T-helper 2 cell treated with Interferon-gamma antibody and Interleukin-4, amounts not matched to agents 5 μg/mL and 100 μg/mL, for 36 hours (primary cell): ENCODE results near the gene NCOA3.

Experiments
- DNase-seq: peaks from one replicate; pipeline ENCODE4 v3.0.0; 2021; ENCODE audit warnings: low spot score
- H3K27ac Mint-ChIP-seq: one replicate; pipeline ENCODE4 v1.8.0; 2021; ENCODE audit warnings: mild to moderate bottlenecking, mixed read lengths
- H3K27me3 Mint-ChIP-seq: one replicate; pipeline ENCODE4 v1.8.0; 2021; ENCODE audit warnings: low read depth, mixed read lengths
- H3K36me3 Mint-ChIP-seq: one replicate; pipeline ENCODE4 v1.8.0; 2021; ENCODE audit warnings: low read depth, mixed read lengths
- H3K4me1 Mint-ChIP-seq: one replicate; pipeline ENCODE4 v1.8.0; 2021; ENCODE audit warnings: low read depth, mixed read lengths
- H3K4me3 Mint-ChIP-seq: one replicate; pipeline ENCODE4 v1.8.0; 2022; ENCODE audit warnings: mild to moderate bottlenecking, moderate library complexity, mixed read lengths
- H3K9me3 Mint-ChIP-seq: one replicate; pipeline ENCODE4 v1.8.0; 2021; ENCODE audit warnings: mixed read lengths

Gene NCOA3

DNA sequence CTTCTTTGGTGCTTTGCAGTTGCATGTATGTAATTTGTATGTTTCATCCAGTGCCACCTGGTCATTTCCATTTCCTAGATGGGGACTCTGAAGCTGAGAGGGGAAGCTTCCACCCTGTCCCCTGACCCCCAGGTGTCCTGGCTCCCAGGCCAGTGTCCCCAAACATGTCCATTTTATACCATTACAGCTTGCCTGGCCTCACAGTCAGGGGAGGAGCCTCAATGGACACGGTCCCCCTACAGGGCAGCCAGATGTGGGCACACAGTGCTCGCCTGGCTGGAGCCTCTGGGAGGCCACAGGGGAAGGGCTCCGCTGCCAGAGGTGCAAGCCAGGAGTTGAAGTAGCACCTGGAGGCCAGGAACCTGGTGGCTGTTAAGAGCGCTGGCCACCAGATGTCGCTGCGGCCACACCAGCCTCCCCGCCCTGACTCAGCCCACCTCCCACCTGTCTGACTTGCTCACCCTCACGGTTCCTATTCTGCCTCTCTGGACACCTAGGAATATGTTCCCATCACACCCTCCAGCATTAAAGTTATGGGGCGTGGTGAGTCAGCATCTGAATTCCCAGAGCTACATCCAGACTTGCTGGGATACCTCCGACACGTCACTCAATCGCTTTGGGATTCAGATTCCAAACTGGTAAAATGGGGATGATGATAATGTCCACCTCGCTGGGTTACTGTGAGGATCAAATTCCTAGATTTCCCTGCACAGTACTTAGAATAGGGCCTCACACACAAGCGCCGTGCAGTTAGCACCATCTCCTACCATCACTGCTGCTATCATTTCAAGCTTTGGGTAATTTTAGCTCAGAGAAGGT lies 176.2 kb downstream of the NCOA3 start:
- Mint-ChIP-seq H3K27me3 (no peaks in the 10 kb centered on the region), H3K36me3 (no peaks in the 10 kb centered on the region), H3K27ac (no peak overlapping the region), H3K9me3 (no peaks in the 10 kb centered on the region), H3K4me3 (no peak overlapping the region), H3K4me1 (no peaks in the 10 kb centered on the region)
- DNase-seq = peak; percentile 43

DNA sequence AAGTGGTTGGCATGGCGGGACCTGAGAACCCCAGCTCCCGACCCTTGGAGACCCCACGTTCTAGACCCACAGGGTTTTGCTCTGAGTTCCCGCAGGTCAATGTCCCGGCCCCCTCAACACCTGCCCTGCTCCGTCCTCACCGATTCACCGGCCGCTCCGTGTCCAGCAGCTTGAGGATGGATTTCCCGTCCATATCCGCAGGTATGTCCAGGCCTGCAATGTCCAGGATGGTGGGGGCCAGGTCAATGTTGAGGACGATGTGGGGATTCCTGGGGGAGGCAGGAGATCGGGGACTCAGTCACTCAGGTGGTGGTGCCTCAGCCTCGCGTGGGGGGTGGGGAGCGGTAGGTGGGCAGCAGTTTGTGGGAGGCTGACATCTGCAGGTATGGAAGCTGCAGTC lies 176.8 kb downstream of the NCOA3 start:
- no peak for DNase-seq
- H3K9me3 Mint-ChIP-seq = no peaks in the 10 kb centered on the region
- H3K27ac Mint-ChIP-seq = no peak overlapping the region
- no peak overlapping the region for H3K4me3 Mint-ChIP-seq
- no peaks in the 10 kb centered on the region for H3K36me3 Mint-ChIP-seq
- H3K4me1 Mint-ChIP-seq = no peaks in the 10 kb centered on the region
- H3K27me3 Mint-ChIP-seq = no peaks in the 10 kb centered on the region

DNA sequence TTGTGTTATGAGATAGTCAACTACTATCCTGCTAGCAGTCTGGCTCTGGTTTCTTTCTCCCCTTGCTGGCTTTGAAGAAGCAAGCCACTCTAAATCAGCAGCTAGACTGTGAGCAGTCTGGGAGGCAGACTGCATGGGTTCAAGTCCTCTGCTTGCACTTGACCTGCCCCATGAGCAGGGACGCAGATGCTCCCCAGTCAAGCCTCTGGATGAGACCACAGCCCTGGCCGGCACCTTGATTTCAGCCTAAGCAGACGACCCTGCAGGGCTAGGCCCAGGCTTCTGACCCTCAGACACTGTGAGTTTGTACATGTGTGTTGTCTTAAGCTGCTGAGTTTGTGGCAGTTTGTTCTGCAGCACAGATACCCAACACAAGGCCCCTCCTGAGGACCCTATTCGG lies 177.8 kb downstream of the NCOA3 start:
- Mint-ChIP-seq H3K4me3 (no peak overlapping the region), H3K36me3 (no peaks in the 10 kb centered on the region), H3K27ac (no peak overlapping the region), H3K4me1 (no peaks in the 10 kb centered on the region), H3K27me3 (no peaks in the 10 kb centered on the region), H3K9me3 (no peaks in the 10 kb centered on the region)
- DNase-seq = no peak

DNA sequence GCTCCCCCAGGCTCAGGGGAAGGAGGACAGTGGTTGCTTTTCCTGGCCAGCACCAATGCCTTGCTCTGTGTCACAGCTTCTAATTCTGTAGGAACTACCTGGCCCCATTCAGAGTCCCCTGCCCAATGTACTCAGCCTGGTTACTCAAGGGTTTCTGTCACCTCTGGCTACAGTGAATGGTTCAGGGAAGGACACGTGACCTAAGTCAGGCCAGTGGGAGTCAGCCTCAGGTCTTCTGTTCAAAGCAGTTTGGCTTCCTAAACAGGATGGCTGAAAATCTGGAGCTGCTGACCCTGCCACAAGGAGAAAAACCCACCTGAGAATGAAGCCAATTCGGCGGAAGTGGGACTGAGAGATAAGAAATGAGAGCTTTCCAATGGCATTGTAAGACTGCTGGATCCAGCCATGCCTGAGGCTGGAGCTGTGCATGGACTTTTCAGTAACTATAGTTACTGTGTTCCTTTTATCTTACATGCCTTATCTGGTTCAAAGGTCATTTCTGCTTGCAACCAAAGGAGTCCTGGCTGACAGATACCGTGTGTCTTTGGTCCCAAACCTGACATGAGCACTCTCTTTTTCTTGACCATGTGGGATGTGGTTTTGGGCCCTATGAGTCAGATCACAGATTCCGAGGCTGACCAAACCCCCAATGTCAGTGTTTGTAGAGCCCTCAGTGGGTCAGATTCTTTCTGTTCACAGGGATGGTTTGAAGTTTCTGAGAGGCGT lies 179.3 kb downstream of the NCOA3 start:
- DNase-seq = no peak
- no peaks in the 10 kb centered on the region for H3K36me3 Mint-ChIP-seq
- no peaks in the 10 kb centered on the region for H3K4me1 Mint-ChIP-seq
- H3K27ac Mint-ChIP-seq = no peak overlapping the region
- H3K4me3 Mint-ChIP-seq = no peak overlapping the region
- H3K9me3 Mint-ChIP-seq = no peaks in the 10 kb centered on the region
- no peaks in the 10 kb centered on the region for H3K27me3 Mint-ChIP-seq

DNA sequence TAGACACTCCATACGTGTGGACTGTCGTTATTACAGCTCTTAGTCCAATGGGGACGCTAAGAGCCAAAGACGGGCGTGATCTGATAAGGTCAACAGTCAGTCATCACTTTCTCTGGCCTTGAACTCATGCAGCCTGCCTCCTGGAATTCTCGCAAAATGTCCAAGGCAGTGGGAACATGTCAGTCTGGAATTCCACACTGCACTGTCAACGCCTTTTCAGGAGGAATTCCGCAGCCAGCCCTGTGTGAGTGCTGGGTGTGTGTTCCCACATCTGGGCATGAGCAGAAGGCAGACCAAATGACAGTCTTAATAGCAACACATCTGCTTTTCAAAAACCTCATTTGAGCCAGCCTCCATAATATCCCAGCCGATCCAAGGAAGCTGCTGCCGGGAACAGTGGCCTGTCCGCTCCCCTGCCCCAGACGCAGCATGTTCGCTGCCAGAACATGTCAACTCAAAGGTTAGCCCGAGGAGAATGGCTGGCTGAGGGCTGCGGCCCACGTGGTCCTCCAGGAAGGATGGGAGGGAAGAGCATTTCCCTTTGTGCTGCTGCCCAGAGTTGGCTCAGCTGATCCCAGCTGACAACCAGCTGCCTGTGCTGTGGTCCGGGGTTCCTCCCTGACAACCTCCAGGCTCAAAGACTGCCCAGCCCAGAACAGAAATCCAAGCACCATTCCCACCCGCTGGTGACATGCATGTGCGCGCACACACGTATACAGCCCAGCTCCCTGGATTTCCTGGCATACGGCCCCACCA lies 180.5 kb downstream of the NCOA3 start:
- Mint-ChIP-seq H3K27me3 (no peaks in the 10 kb centered on the region), H3K4me3 (no peak overlapping the region), H3K9me3 (no peaks in the 10 kb centered on the region), H3K36me3 (no peaks in the 10 kb centered on the region), H3K4me1 (no peaks in the 10 kb centered on the region), H3K27ac (no peak overlapping the region)
- DNase-seq = no peak

DNA sequence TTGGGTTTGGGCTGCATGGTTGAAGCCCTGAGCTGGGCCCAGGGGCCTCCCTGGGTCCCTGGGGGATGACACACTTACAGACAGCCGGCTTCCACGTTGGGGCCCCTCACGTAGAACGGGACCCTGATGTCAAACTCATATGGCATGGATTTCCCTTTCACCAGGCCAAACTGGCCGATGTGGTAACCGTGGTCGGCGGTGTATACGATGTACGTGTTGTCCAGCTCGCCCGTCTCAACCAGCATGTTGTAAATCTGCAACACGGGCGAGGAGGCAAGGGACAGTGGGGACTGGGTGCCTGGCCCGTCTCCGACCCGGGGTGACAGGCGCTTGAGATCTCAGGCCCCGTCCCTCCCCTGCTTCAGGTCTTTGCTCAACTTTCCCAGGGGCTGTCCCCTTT lies 181.2 kb downstream of the NCOA3 start:
- no peak overlapping the region for H3K4me3 Mint-ChIP-seq
- no peaks in the 10 kb centered on the region for H3K27me3 Mint-ChIP-seq
- no peaks in the 10 kb centered on the region for H3K9me3 Mint-ChIP-seq
- no peaks in the 10 kb centered on the region for H3K4me1 Mint-ChIP-seq
- DNase-seq = no peak
- no peak overlapping the region for H3K27ac Mint-ChIP-seq
- no peaks in the 10 kb centered on the region for H3K36me3 Mint-ChIP-seq

DNA sequence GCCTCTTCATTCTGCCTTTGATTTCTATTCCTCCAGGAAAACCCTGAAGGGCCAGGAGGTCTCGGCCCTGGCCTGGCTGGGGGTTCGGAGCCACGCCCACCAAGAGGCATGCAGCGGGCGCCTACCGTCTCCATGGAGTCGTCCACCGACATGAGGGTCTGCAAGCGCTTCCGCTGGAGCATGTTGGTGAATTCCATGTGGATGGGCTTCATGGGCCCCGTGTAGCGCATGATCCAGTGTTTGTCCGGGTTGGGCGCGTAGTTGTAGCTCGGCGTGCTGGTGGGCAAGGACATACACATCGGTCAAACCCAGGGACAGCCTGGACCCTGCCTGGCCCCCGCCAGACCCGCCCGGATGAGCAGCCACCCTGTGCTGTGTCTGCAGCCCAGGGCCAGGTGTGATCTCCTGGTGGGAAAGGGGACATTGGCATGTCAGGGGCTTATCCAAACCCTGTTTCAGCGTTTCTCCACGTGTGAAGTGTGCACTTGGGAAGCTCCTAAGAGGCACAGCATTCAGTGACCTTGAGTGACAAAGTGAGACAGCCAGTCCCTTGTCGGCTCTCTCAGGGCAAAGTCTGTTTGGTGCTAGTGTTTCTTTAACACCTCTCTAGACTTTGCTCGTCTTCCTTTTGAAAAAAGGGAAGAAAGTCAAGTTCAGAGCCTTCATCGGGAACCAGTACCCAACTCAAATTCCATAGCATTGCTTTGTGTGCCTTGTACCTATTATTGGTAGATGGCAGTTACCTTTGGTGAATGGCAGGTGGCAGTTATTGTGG lies 182.8 kb downstream of the NCOA3 start:
- H3K9me3 Mint-ChIP-seq = no peaks in the 10 kb centered on the region
- no peak overlapping the region for H3K4me3 Mint-ChIP-seq
- no peak for DNase-seq
- no peaks in the 10 kb centered on the region for H3K4me1 Mint-ChIP-seq
- H3K27me3 Mint-ChIP-seq = no peaks in the 10 kb centered on the region
- no peaks in the 10 kb centered on the region for H3K36me3 Mint-ChIP-seq
- no peak overlapping the region for H3K27ac Mint-ChIP-seq

DNA sequence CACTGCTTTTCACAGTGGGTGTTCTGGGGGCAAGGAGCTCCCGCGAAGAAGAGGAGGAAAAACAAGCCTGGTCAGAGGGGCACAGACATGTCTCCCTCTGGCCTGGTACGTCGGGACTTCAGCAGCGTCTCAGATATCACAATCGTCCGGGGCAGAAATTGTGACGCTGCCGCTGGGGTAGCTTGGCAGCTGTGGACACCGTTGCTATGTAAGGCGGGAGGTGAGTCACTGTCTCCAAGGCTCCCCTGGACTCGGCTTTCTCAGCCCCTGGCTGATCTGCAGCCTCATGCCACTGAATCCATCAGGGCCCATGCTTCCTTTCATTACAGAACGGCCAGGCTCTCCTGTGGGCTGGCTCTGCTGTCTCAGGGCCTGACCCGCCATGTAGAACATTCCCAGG lies 184.9 kb downstream of the NCOA3 start:
- no peaks in the 10 kb centered on the region for H3K36me3 Mint-ChIP-seq
- H3K27ac Mint-ChIP-seq = no peak overlapping the region
- no peak for DNase-seq
- no peaks in the 10 kb centered on the region for H3K9me3 Mint-ChIP-seq
- H3K27me3 Mint-ChIP-seq = peaks cover 8% of the 10 kb centered on the region
- no peak overlapping the region for H3K4me3 Mint-ChIP-seq
- no peaks in the 10 kb centered on the region for H3K4me1 Mint-ChIP-seq

DNA sequence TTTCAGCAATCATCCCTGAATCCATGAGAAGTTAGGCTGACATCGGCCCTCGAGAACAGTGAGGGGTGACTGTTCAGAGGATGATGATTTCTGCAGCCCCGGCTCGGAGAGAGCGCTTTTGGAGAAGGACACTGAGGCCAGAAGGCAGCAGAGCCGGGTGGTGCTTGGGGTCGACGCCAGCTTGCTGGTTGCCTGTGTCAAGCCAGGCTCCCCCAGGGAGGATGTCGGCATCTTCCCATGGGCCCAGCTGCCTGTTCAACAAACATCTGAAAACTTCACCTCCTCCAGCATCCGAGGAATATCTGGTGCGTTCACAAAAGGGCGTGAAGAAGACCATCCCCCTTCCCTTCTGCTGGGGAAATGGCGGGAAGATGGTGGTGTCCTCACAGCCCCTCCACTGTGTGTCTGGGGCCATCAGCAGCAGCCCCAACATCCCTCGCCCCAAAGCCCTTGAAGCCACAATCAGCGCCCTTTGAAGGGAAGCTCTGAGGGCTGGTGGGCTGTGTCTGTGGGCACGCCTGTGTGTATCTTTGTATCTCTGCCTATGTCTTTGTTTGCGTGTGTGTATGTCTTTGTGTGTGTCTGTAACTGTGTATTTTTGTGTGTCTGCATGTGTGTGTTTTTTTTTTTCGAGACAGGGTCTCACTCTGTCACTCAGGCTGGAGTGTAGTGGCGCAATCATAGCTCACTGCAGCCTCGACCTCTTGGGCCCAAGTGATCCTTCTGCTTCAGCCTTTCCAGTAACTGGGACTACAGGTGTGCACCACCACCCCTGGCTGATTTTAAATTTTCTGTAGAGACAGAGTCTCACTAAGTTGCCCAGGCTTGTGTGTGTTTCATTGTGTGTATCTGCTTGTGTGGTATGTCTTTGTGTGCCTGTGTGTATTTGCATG lies 185.7 kb downstream of the NCOA3 start:
- no peaks in the 10 kb centered on the region for H3K36me3 Mint-ChIP-seq
- no peaks in the 10 kb centered on the region for H3K4me1 Mint-ChIP-seq
- no peak overlapping the region for H3K27ac Mint-ChIP-seq
- no peak overlapping the region for H3K4me3 Mint-ChIP-seq
- H3K27me3 Mint-ChIP-seq = peaks cover 8% of the 10 kb centered on the region
- H3K9me3 Mint-ChIP-seq = no peaks in the 10 kb centered on the region
- no peak for DNase-seq

DNA sequence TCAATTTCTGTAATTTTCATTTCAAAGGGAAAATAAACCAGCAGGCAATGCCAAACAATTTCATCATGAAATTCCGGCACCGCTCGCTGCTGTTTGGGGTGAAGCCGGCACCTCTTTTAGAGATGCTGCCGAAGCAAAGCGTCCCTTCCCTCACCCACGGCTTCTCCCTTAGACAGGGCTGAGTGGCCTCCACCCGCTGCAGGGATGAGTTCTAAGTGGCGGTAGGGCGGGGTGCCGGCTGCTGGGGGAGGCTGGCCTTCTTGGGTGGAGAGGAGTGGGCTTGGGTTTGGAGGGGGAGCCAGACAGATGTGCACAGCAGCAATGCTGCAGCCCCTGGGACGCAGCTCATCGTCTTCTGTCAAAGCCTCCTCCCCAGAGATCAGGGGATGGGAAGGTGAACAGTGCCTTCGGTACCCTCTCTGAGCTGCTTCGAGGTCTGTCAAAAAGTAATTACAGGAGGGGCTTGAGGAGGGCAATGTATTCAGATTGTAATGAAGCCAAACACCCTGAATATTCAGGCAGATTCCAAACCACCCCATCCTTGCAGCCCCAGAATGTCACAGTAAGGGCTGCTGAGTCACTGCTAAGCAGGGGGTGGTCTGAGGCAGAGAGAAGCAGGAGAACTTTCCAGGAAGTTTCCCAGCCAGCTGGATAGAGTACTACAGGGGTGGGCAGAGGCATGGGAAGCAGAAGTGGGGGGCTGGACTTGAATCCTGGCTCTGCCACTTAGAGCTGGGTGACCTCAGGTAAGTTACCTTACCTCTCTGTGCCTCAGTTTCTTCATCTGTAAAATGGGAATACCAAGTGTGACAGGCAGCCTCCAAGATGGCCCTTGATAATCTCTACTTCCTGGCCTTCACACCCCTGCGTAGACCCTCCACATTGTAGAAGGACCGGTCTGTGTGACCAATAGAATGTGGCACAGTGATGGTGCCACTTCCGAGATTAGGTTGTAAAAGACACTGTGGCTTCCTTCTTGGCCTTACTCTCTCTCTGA lies 187.0 kb downstream of the NCOA3 start:
- no peaks in the 10 kb centered on the region for H3K9me3 Mint-ChIP-seq
- no peak for DNase-seq
- no peak overlapping the region for H3K27ac Mint-ChIP-seq
- no peaks in the 10 kb centered on the region for H3K36me3 Mint-ChIP-seq
- no peak overlapping the region for H3K4me3 Mint-ChIP-seq
- H3K27me3 Mint-ChIP-seq = peaks cover 8% of the 10 kb centered on the region
- H3K4me1 Mint-ChIP-seq = no peaks in the 10 kb centered on the region

DNA sequence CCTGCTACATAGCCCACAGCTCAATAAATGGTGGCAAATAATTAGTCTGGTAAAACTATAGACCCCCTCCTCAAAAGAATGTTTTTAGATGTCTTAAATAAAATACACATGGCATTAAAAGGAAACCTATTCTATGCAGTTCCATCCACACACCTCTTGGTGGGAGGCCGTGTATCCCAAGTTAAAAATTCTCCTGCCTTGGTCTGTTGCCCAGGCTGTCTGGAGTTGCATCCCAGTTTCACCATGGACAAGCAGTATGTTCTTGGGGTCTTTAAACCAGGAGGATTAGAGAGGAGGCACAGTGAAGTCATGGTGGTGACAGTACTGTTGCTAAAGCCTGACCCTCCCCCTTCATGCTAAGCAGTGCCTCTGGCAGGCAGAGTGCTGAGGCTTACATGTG lies 188.0 kb downstream of the NCOA3 start:
- no peak for DNase-seq
- peaks cover 8% of the 10 kb centered on the region for H3K27me3 Mint-ChIP-seq
- H3K9me3 Mint-ChIP-seq = no peaks in the 10 kb centered on the region
- no peak overlapping the region for H3K27ac Mint-ChIP-seq
- peaks cover 1% of the 10 kb centered on the region for H3K4me1 Mint-ChIP-seq
- no peaks in the 10 kb centered on the region for H3K36me3 Mint-ChIP-seq
- H3K4me3 Mint-ChIP-seq = no peak overlapping the region

DNA sequence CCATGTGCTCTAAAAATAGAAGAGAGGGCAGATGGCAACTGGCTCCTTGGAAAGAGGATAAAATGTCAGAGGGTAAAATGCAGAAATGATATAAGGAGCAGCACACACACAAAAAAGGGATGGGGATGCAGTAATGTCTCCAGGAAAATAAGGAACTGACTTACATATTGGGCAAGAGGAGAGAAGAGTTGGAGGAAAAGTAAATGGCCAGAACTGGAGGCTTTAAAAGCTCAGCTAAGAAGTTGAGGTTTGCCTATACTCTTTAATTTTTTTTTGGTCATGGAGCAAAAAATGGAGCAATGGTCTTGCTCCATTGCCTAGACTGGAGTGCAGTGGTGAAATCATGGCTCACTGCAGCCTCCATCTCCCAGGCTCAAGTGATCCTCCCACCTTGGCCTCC lies 189.9 kb downstream of the NCOA3 start:
- peaks cover 10% of the 10 kb centered on the region for H3K4me1 Mint-ChIP-seq
- no peaks in the 10 kb centered on the region for H3K36me3 Mint-ChIP-seq
- no peak for DNase-seq
- no peaks in the 10 kb centered on the region for H3K9me3 Mint-ChIP-seq
- H3K27ac Mint-ChIP-seq = no peak overlapping the region
- H3K4me3 Mint-ChIP-seq = no peak overlapping the region
- H3K27me3 Mint-ChIP-seq = peaks cover 8% of the 10 kb centered on the region
